C4-2B (cell line): ENCODE data around the gene TRIM17.

ENCODE experiments used
- ZFX ChIP-seq: fragments of 450-650 bp; IDR thresholded peaks from 2 replicates; pipeline ENCODE4 v1.6.1; 2017
- TF ChIP-seq, protein P1 (sequence below): fragments of 450-650 bp; conservative IDR thresholded peaks from 2 replicates; pipeline ENCODE4 v1.5.1; 2017; ENCODE audit warnings: mild to moderate bottlenecking

- TF ChIP-seq, protein P1, sequence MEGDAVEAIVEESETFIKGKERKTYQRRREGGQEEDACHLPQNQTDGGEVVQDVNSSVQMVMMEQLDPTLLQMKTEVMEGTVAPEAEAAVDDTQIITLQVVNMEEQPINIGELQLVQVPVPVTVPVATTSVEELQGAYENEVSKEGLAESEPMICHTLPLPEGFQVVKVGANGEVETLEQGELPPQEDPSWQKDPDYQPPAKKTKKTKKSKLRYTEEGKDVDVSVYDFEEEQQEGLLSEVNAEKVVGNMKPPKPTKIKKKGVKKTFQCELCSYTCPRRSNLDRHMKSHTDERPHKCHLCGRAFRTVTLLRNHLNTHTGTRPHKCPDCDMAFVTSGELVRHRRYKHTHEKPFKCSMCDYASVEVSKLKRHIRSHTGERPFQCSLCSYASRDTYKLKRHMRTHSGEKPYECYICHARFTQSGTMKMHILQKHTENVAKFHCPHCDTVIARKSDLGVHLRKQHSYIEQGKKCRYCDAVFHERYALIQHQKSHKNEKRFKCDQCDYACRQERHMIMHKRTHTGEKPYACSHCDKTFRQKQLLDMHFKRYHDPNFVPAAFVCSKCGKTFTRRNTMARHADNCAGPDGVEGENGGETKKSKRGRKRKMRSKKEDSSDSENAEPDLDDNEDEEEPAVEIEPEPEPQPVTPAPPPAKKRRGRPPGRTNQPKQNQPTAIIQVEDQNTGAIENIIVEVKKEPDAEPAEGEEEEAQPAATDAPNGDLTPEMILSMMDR: no peak
- no peak for TF ChIP-seq ZFX
These were observed 35.7 kb upstream of the TRIM17 start for GRCh38 chr1:228452194-228453021.
